Skeletal muscle cell (primary cell): ENCODE data around the gene SGCD.

Source experiments
- DNase-seq: peaks from one replicate; pipeline ENCODE4 v3.0.0-alpha.2; 2010; ENCODE audit warnings: low read depth
- H3K4me3 ChIP-seq: 2 replicates; pipeline ENCODE4 v1.5.1; 2011; ENCODE audit warnings: low read depth, mild to moderate bottlenecking, control low read depth, low read length, moderate library complexity

SGCD gene

GRCh38 chr5:156779436-156779835 is 452.5 kb downstream of the SGCD start:
- no peak for DNase-seq
- H3K4me3 ChIP-seq, result no peak overlapping the region

GRCh38 chr5:156783092-156783491 is 456.1 kb downstream of the SGCD start:
- H3K4me3 ChIP-seq, result no peak overlapping the region
- no peak for DNase-seq

- DNase-seq, result no peak
- H3K4me3 ChIP-seq, result no peak overlapping the region
These were observed 467.7 kb downstream of the SGCD start for GRCh38 chr5:156794687-156795086.

DNA sequence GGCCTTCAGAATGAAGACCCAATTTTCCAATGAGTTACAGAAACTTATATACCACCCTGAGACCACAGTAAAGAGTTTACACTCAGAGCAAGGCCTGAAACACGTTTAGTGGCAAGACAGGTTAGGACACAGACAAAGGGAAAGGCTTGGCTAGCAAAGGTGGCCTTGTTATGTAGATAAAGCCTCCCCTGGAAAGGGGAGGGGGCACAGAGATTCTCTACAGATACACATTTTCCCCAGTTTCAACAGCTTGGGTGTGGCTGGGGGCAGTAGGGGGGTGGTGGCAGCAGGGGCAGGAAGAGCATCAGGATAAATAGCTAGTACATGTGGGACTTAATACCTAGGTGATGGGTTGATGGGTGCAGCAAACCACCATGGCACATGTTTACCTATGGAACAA is 471.2 kb downstream of the SGCD start:
- DNase-seq, result no peak
- H3K4me3 ChIP-seq, result no peak overlapping the region

- DNase-seq, result no peak
These were observed 472.2 kb downstream of the SGCD start for GRCh38 chr5:156799171-156799570.

GRCh38 chr5:156800929-156801328 is 474.0 kb downstream of the SGCD start:
- no peak for DNase-seq
- H3K4me3 ChIP-seq, result no peak overlapping the region

More at GRCh38 chr5:156799171-156799570, 472.2 kb downstream of the SGCD start:
- H3K4me3 ChIP-seq, result no peak overlapping the region

DNA sequence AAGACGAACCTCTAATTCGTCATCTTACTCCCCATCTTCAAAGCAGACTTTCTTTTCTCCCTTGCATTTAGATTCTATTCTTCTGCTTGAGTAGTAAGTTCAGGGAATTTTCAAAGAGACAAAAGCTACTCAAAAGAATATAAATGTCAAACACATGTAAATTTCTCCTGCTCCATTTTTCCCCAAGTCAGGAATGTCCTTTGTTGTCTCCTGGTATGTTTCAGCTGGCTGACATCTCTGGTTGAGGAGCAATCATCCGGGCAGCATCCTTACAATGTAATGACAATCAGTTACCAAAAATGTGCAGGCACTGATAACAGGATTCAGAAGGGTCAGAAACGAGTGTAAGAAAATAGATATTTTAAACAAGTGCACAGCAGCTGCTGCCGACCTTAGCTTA is 475.5 kb downstream of the SGCD start:
- H3K4me3 ChIP-seq, result no peak overlapping the region
- DNase-seq, result no peak

DNA sequence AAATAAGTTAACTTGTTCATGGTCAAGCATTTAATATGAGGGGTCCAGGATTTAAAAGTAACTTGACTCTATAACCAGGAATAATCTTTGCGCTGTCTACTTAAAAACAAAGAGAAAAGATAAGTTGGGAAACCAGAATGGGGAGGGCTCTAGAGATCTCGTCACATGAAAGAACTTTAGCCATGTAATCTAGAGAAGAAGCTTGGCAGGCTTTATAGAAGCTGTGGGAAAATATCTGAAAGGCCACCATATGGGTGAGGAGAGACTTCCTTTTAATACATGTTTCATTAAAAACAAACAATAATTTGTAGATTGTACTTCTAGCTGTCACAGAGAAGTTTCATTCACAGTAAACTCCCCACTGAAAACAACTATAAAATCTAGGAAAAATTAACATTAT is 476.4 kb downstream of the SGCD start:
- no peak for DNase-seq
- no peak overlapping the region for H3K4me3 ChIP-seq

DNA sequence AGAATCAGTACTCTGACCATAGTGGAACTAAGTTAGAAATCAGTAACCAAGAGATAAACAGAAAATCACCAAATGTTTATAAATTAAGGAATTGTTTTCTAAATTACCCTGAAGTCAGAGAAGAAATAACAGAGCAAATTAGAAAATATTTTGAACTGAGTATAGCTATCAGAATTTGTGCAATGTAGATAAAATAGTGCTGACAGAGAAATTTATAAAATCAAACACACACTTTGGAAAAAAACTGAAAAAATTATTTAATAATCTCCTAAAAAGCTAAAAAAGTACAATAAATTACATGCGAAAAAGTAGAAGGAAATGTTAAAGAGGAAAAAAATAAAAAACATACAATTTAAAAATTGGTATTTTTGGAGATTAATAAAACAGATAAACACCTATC is 486.0 kb downstream of the SGCD start:
- H3K4me3 ChIP-seq, result no peak overlapping the region

DNA sequence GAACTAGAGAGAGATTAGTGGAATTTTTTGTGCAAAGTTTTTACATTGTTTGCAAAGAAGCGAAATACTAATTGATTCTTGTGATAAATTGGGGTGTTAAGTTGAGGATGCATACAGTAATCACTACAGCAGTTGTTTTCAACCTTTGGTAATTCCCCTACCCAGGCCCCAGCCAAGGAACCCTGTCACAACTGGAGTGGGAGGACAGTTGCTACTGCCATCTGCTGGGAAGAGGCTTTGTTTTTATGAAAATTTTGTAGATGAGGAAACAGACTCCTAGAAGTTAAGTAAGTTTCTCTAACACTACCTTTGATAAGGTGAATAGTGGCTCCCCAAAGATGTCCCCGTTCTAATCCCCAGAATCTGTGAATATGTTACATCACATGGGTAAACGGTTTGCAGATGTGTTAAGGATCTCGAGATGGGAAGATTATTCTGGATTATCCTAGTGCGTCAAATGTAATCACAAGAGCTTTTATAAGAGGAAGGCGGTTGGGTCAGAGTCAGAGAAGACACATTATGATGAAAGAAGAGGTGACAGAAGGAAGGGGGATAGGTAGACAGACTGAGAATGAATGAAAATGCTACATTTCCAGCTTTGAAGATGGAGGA is 489.1 kb downstream of the SGCD start:
- DNase-seq, result no peak
- no peak overlapping the region for H3K4me3 ChIP-seq

More for the DNA sequence above, 486.0 kb downstream of the SGCD start:
- DNase-seq, result no peak
